Body of pancreas (tissue), 4 donors: ENCODE data around the gene MYL2. TPM values are rescaled to one million over a fixed set of nuclear protein-coding genes. Genes with fewer than 3 reads are reported as not detected.

Experiments
- ATAC-seq: fragments of 150-250 bp; one replicate; pipeline ENCODE4 v1.9.1; 2016
- DNase-seq, 4 donors: peaks; one replicate each; pipeline ENCODE4 v3.0.0-alpha.2; 2019
- H3K27ac ChIP-seq, 4 donors: fragments of 200-600 bp; sonication (generic); 1 replicate in 3 of 4; 2 replicates in 1 of 4; pipeline versions ENCODE4 v1.5.1 to v1.6.1; 2016 to 2019; ENCODE audit warnings: mild to moderate bottlenecking in 1 of 4, mixed read lengths in 1 of 4, moderate library complexity in 1 of 4
- H3K27me3 ChIP-seq, 2 donors: fragments of 200-600 bp; sonication (generic); one replicate each; pipeline ENCODE4 v1.6.0; 2016; ENCODE audit warnings: mild to moderate bottlenecking in 1 of 2
- H3K36me3 ChIP-seq, 2 donors: fragments of 200-600 bp; sonication (generic); replicated peaks in 1 of 2; 2 replicates each; pipeline ENCODE4 v1.5.1; 2016; ENCODE audit warnings: low read depth in 2 of 2; ENCODE audit not compliant: insufficient read depth in 1 of 2
- H3K4me1 ChIP-seq: fragments of 200-600 bp; sonication (generic); one replicate; pipeline ENCODE4 v1.6.0; 2016
- H3K4me3 ChIP-seq, 2 donors: fragments of 200-600 bp; sonication (generic); 1 replicate in 1 of 2; 2 replicates in 1 of 2; pipeline ENCODE4 v1.5.1; 2016 to 2019
- H3K9me3 ChIP-seq, 3 donors: fragments of 200-600 bp; sonication (generic); 1 replicate in 2 of 3; 2 replicates in 1 of 3; pipeline ENCODE4 v1.5.1; 2016
- CTCF ChIP-seq, 7 experiments: fragments of 450-650 bp in 4 of 7; fragments of 200-600 bp in 3 of 7; sonication (generic) in 3 of 7; IDR thresholded peaks; one replicate each; pipeline ENCODE4 v1.5.1; 2016 to 2019; ENCODE audit warnings: antibody characterized with exemption in 7 of 7
- POLR2A ChIP-seq, 3 donors: fragments of 450-650 bp; IDR thresholded peaks; one replicate each; pipeline ENCODE4 v1.6.1; 2016; ENCODE audit warnings: antibody characterized with exemption in 3 of 3, mild to moderate bottlenecking in 2 of 3
- WGBS, 2 donors: methylation state at CpG; one replicate each; pipeline ENCODE4 v1.1.5; 2017; 5-methylcytosine and 5-hydroxymethylcytosine counted together
- intact Hi-C: fragments of 100-400 bp; cut with DNase I; formaldehyde crosslinking; loops from one replicate; pipeline ENCODE4 v1.15.1; 2023
- total RNA-seq, 2 donors: library from RNA; depleted of rRNA; stranded (reverse); fragments of >200 nt; gene quantifications; one replicate each; pipeline ENCODE4 v1.1.0, GENCODE V29; 2016

Gene MYL2
- total RNA-seq, 2 donors from 2014 or later: not detected

- Histone ChIP-seq H3K27me3 (peaks cover 0 to 3% of the 10 kb centered on the region in 2 donors), H3K9me3 (no peaks in the 10 kb centered on the region), H3K27ac (no peak overlapping the region), H3K4me3 (no peak overlapping the region), H3K4me1 (no peaks in the 10 kb centered on the region), H3K36me3 (no peaks in the 10 kb centered on the region)
- TF ChIP-seq POLR2A (IDR thresholded peaks at IDR 0.05) (no peak), CTCF (IDR thresholded peaks at IDR 0.05) (no peak)
- ATAC-seq (no peak), DNase-seq (no peak)
- intact Hi-C loops: no loop called here
- WGBS, 2 donors: 49 to 50% methylated on average over 6 of the region's 6 CpGs
These were observed 7.2 kb upstream of the MYL2 start for GRCh38 chr12:110927546-110927945.

GRCh38 chr12:110923692-110924334, 3.4 kb upstream of the MYL2 start:
- TF ChIP-seq POLR2A (IDR thresholded peaks at IDR 0.05) (no peak), CTCF (IDR thresholded peaks at IDR 0.05) (no peak)
- Histone ChIP-seq H3K9me3 (no peaks in the 10 kb centered on the region), H3K27ac (no peak overlapping the region), H3K36me3 (no peaks in the 10 kb centered on the region), H3K4me3 (no peak overlapping the region), H3K4me1 (no peaks in the 10 kb centered on the region), H3K27me3 (no peaks in the 10 kb centered on the region)
- intact Hi-C loops: no loop called here
- ATAC-seq (no peak), DNase-seq (no peak)
- WGBS, 2 donors: 79 to 87% methylated on average over 8 to 9 of the region's 9 CpGs

- Histone ChIP-seq H3K9me3 (no peaks in the 10 kb centered on the region), H3K27ac (no peak overlapping the region), H3K36me3 (no peaks in the 10 kb centered on the region), H3K4me3 (no peak overlapping the region), H3K4me1 (no peaks in the 10 kb centered on the region), H3K27me3 (no peaks in the 10 kb centered on the region)
- intact Hi-C loops: no loop called here
- DNase-seq: no peak
- 61 to 68% methylated on average over 4 of the region's 4 CpGs for WGBS, 2 donors
- no peak for ATAC-seq
- TF ChIP-seq CTCF (IDR thresholded peaks at IDR 0.05) (no peak), POLR2A (IDR thresholded peaks at IDR 0.05) (no peak)
These were observed 2.8 kb upstream of the MYL2 start for GRCh38 chr12:110923192-110923591.

- no peak overlapping the region for H3K27ac ChIP-seq
- DNase-seq (no peak), ATAC-seq (no peak)
- H3K4me3 ChIP-seq: no peak overlapping the region
- no peaks in the 10 kb centered on the region for H3K27me3 ChIP-seq
- 62 to 72% methylated on average over 5 to 7 of the region's 7 CpGs for WGBS, 2 donors
- H3K9me3 ChIP-seq: no peaks in the 10 kb centered on the region
- TF ChIP-seq CTCF (IDR thresholded peaks at IDR 0.05): no peak
- intact Hi-C loops: no loop called here
- H3K36me3 ChIP-seq: no peaks in the 10 kb centered on the region
- H3K4me1 ChIP-seq: no peaks in the 10 kb centered on the region
These were observed 2.3 kb upstream of the MYL2 start for GRCh38 chr12:110922652-110923051.

GRCh38 chr12:110921262-110921661, 883 bp upstream of the MYL2 start:
- ATAC-seq (no peak), DNase-seq (no peak)
- H3K9me3 ChIP-seq: no peaks in the 10 kb centered on the region
- 65 to 71% methylated on average over 10 of the region's 10 CpGs for WGBS, 2 donors
- no peak for TF ChIP-seq POLR2A (IDR thresholded peaks at IDR 0.05)
- TF ChIP-seq CTCF (IDR thresholded peaks at IDR 0.05): no peak
- no peaks in the 10 kb centered on the region for H3K36me3 ChIP-seq
- H3K4me3 ChIP-seq: no peak overlapping the region
- no peaks in the 10 kb centered on the region for H3K27me3 ChIP-seq
- intact Hi-C loops: no loop called here
- H3K4me1 ChIP-seq: no peaks in the 10 kb centered on the region
- no peak overlapping the region for H3K27ac ChIP-seq
